ENCODE results near the gene B4GALT1.

GRCh38 chr9:33081128-33081851 lies 85.8 kb downstream of the B4GALT1 start:
- no peak for TF ChIP-seq GATA2 (IDR thresholded peaks at IDR 0.05; ENCODE audit: low read depth, low read length)
- TF ChIP-seq GATA3 (IDR thresholded peaks at IDR 0.05; ENCODE audit: low read depth, low read length) = no peak
